CD14-positive monocyte (primary cell): Measurements from ENCODE around the gene PARP16. TPM values are rescaled to one million over a fixed set of nuclear protein-coding genes. Genes with fewer than 3 reads are reported as not detected.

Source experiments
- DNase-seq, 3 donors: peaks; one replicate each; pipeline ENCODE4 v3.0.0-alpha.2; 2011 to 2022
- H2AFZ ChIP-seq: 2 replicates; pipeline ENCODE4 v1.6.0; 2012; ENCODE audit warnings: mild to moderate bottlenecking, low read depth, low read length, inconsistent platforms; ENCODE audit not compliant: insufficient read depth, poor library complexity, severe bottlenecking
- H3K27ac ChIP-seq, 2 donors: 1 replicate in 1 of 2; 2 replicates in 1 of 2; pipeline ENCODE4 v1.5.1; 2012 to 2013; ENCODE audit warnings: low read length in 2 of 2, control low read depth in 1 of 2, inconsistent platforms in 1 of 2, low read depth in 1 of 2, mild to moderate bottlenecking in 1 of 2
- H3K27me3 ChIP-seq, 2 donors: one replicate each; pipeline versions ENCODE4 v1.6.0 to v1.6.1; 2011 to 2013; ENCODE audit warnings: low read length in 2 of 2; ENCODE audit not compliant: control insufficient read depth in 2 of 2, insufficient read depth in 2 of 2
- H3K36me3 ChIP-seq, 2 donors: replicated peaks in 1 of 2; 1 replicate in 1 of 2; 2 replicates in 1 of 2; pipeline versions ENCODE4 v1.5.1 to v1.6.1; 2012 to 2013; ENCODE audit warnings: low read length in 2 of 2, control low read depth in 1 of 2, inconsistent platforms in 1 of 2, mild to moderate bottlenecking in 1 of 2; ENCODE audit not compliant: insufficient read depth in 2 of 2, control insufficient read depth in 1 of 2
- H3K4me1 ChIP-seq, 2 donors: 1 replicate in 1 of 2; 2 replicates in 1 of 2; pipeline versions ENCODE4 v1.5.1 to v1.6.1; 2012 to 2013; ENCODE audit warnings: low read length in 2 of 2, control low read depth in 1 of 2, inconsistent platforms in 1 of 2, mild to moderate bottlenecking in 1 of 2, moderate library complexity in 1 of 2; ENCODE audit not compliant: insufficient read depth in 2 of 2, control insufficient read depth in 1 of 2
- H3K4me2 ChIP-seq: replicated peaks from 2 replicates; pipeline ENCODE3; 2012; ENCODE audit warnings: low read length, moderate library complexity, mild to moderate bottlenecking; ENCODE audit not compliant: poor library complexity, severe bottlenecking; ENCODE audit errors: extremely low read depth
- H3K4me3 ChIP-seq, 3 experiments: fragments of 200-600 bp in 1 of 3; sonication (generic) in 1 of 3; replicated peaks in 1 of 3; 1 replicate in 2 of 3; 2 replicates in 1 of 3; pipeline ENCODE4 v1.5.1; 2011 to 2013; ENCODE audit warnings: low read length in 3 of 3, mild to moderate bottlenecking in 3 of 3, control low read depth in 2 of 3, low read depth in 2 of 3, inconsistent platforms in 1 of 3, moderate library complexity in 1 of 3
- H3K79me2 ChIP-seq: 2 replicates; pipeline ENCODE4 v1.6.0; 2012; ENCODE audit warnings: mild to moderate bottlenecking, control low read depth, inconsistent platforms, low read length, moderate library complexity; ENCODE audit not compliant: insufficient read depth
- H3K9ac ChIP-seq: 2 replicates; pipeline ENCODE4 v1.6.0; 2017; ENCODE audit warnings: low read length, mild to moderate bottlenecking; ENCODE audit not compliant: insufficient read depth, poor library complexity, severe bottlenecking
- H3K9me3 ChIP-seq, 2 donors: replicated peaks in 1 of 2; 1 replicate in 1 of 2; 2 replicates in 1 of 2; pipeline versions ENCODE4 v1.5.1 to v1.6.1; 2012 to 2013; ENCODE audit warnings: low read length in 2 of 2, control low read depth in 1 of 2; ENCODE audit not compliant: control insufficient read depth in 1 of 2, insufficient read depth in 1 of 2
- H4K20me1 ChIP-seq: 2 replicates; pipeline ENCODE4 v1.6.0; 2012; ENCODE audit warnings: mild to moderate bottlenecking, low read length, control low read depth, moderate library complexity; ENCODE audit not compliant: insufficient read depth
- H3K27ac Mint-ChIP-seq, 7 donors: one replicate each; pipeline ENCODE4 v1.8.0; 2020; ENCODE audit warnings: mild to moderate bottlenecking in 7 of 7, mixed read lengths in 7 of 7, moderate library complexity in 6 of 7, inconsistent platforms in 2 of 7
- H3K27me3 Mint-ChIP-seq, 3 donors: one replicate each; pipeline ENCODE4 v1.8.0; 2021 to 2022; ENCODE audit warnings: low read depth in 3 of 3, mild to moderate bottlenecking in 3 of 3, mixed read lengths in 3 of 3, moderate library complexity in 3 of 3, inconsistent platforms in 1 of 3
- H3K36me3 Mint-ChIP-seq, 2 donors: one replicate each; pipeline ENCODE4 v1.8.0; 2020; ENCODE audit warnings: mixed read lengths in 2 of 2, inconsistent platforms in 1 of 2, mild to moderate bottlenecking in 1 of 2
- H3K4me1 Mint-ChIP-seq: one replicate; pipeline ENCODE4 v1.8.0; 2020; ENCODE audit warnings: mild to moderate bottlenecking, mixed read lengths
- H3K4me3 Mint-ChIP-seq, 2 donors: one replicate each; pipeline ENCODE4 v1.8.0; 2020; ENCODE audit warnings: mild to moderate bottlenecking in 2 of 2, mixed read lengths in 2 of 2, moderate library complexity in 1 of 2
- H3K9me3 Mint-ChIP-seq, 7 donors: one replicate each; pipeline ENCODE4 v1.8.0; 2020 to 2022; ENCODE audit warnings: mixed read lengths in 7 of 7, mild to moderate bottlenecking in 6 of 7, moderate library complexity in 6 of 7, inconsistent platforms in 2 of 7
- WGBS: methylation state at CpG from one replicate; pipeline ENCODE4 v1.1.5; 2013; ENCODE audit warnings: missing lambda C conversion rate; ENCODE audit not compliant: insufficient coverage; 5-methylcytosine and 5-hydroxymethylcytosine counted together
- intact Hi-C, 2 donors: fragments of 100-400 bp; cut with micrococcal nuclease; formaldehyde crosslinking; loops; one replicate each; pipeline versions ENCODE4 v1.15.0 to v1.15.1; 2023
- polyA plus RNA-seq, 3 donors: library from polyadenylated mRNA; depleted of rRNA in 1 of 3; unstranded in 2 of 3; stranded (reverse) in 1 of 3; fragments of 300-500 nt in 2 of 3; fragments of >200 nt in 1 of 3; fragmentation: Illumina TruSeq in 2 of 3; gene quantifications; 1 replicate in 2 of 3; 2 replicates in 1 of 3; pipeline ENCODE4 v1.2.3, GENCODE V29; 2012 to 2021
- TF ChIP-seq, protein P1 (sequence below): fragments of 200-600 bp; IDR thresholded peaks from one replicate; pipeline ENCODE4 v1.8.0; 2022; ENCODE audit warnings: antibody characterized with exemption, mild to moderate bottlenecking

Gene PARP16
- polyA plus RNA-seq, 3 donors = 4.8 to 6.9 (median 5.7) TPM

DNA sequence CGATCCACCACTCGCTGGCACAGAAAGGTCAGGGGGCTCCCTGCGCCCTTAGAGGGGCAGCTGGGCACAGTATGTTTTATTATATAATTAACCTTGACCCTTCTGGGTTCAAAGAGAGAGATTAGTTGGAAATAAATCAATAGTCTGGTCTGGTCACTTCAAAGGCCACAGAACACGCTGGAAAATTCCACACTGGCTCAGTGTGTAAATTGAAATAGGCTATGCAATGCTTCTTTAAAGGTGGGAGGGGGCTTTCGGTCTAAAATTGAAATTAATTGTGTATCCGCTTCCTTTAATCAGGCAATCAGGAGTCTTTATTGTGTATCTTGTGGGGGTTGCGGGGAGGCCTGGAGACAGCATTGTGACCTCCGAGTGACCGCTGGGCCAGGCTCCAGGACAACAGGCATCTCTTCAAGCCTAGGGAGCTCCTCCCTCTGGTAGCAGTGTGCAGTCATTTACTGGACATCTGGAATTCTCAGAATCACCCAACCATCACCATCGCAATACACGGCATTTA lies 25.8 kb upstream of the PARP16 start:
- peaks cover 4 to 14% (median 5%) of the 10 kb centered on the region in 3 donors for H3K27me3 Mint-ChIP-seq
- peaks cover 9% of the 10 kb centered on the region for H3K4me1 Mint-ChIP-seq
- H3K4me3 Mint-ChIP-seq = peak overlapping the region in 1 of 2 donors; percentile 42
- H3K9me3 Mint-ChIP-seq = no peaks in the 10 kb centered on the region
- 91% methylated on average over 4 of the region's 11 CpGs for WGBS
- intact Hi-C loops = no loop called here
- no peak overlapping the region for H3K9ac ChIP-seq
- H3K4me3 ChIP-seq = no peak overlapping the region
- H3K79me2 ChIP-seq = no peaks in the 10 kb centered on the region
- H3K27ac Mint-ChIP-seq = peak overlapping the region in 1 of 7 donors; percentile 32
- peaks cover 4 to 8% of the 10 kb centered on the region in 2 donors for H3K4me1 ChIP-seq
- H3K27ac ChIP-seq = no peak overlapping the region
- TF ChIP-seq, protein P1, sequence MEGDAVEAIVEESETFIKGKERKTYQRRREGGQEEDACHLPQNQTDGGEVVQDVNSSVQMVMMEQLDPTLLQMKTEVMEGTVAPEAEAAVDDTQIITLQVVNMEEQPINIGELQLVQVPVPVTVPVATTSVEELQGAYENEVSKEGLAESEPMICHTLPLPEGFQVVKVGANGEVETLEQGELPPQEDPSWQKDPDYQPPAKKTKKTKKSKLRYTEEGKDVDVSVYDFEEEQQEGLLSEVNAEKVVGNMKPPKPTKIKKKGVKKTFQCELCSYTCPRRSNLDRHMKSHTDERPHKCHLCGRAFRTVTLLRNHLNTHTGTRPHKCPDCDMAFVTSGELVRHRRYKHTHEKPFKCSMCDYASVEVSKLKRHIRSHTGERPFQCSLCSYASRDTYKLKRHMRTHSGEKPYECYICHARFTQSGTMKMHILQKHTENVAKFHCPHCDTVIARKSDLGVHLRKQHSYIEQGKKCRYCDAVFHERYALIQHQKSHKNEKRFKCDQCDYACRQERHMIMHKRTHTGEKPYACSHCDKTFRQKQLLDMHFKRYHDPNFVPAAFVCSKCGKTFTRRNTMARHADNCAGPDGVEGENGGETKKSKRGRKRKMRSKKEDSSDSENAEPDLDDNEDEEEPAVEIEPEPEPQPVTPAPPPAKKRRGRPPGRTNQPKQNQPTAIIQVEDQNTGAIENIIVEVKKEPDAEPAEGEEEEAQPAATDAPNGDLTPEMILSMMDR = no peak
- no peak overlapping the region for H2AFZ ChIP-seq
- no peak for DNase-seq
- H3K9me3 ChIP-seq = no peaks in the 10 kb centered on the region
- no peak overlapping the region for H3K4me2 ChIP-seq
- H4K20me1 ChIP-seq = no peaks in the 10 kb centered on the region
- peaks cover 0 to 2% of the 10 kb centered on the region in 2 donors for H3K27me3 ChIP-seq
- no peaks in the 10 kb centered on the region for H3K36me3 Mint-ChIP-seq
- no peaks in the 10 kb centered on the region for H3K36me3 ChIP-seq

DNA sequence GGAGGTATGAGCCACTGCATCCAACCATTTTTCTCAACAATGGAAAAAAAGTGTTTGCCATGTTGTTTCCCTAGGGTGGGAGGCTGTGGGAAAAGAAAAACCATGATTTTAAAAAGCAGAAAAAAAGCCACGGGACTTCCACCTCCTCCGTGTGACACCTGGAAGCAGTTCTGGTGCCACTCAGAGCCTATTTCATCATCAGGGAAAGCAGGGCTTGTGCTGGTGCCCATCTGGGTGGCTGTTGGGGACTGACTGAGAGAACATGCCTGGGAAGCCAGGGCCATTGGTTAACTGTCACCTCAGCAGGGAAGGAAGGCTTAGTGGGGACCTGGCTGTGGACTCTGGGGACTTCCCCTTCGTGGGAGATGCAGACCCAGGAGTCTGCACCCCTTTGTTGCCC lies 25.1 kb upstream of the PARP16 start:
- no peak overlapping the region for H3K9ac ChIP-seq

More for the DNA sequence above, 25.1 kb upstream of the PARP16 start:
- Histone ChIP-seq H3K27ac (no peak overlapping the region), H4K20me1 (no peaks in the 10 kb centered on the region), H3K4me2 (no peak overlapping the region), H3K27me3 (peaks cover 0 to 2% of the 10 kb centered on the region in 2 donors), H3K79me2 (no peaks in the 10 kb centered on the region), H3K4me1 (peaks cover 4 to 8% of the 10 kb centered on the region in 2 donors), H2AFZ (no peak overlapping the region), H3K9me3 (no peaks in the 10 kb centered on the region), H3K4me3 (no peak overlapping the region), H3K36me3 (no peaks in the 10 kb centered on the region)
- Mint-ChIP-seq H3K4me1 (peaks cover 9% of the 10 kb centered on the region), H3K9me3 (no peaks in the 10 kb centered on the region), H3K36me3 (no peaks in the 10 kb centered on the region), H3K27me3 (peaks cover 4 to 14% (median 5%) of the 10 kb centered on the region in 3 donors), H3K27ac (no peak overlapping the region), H3K4me3 (no peak overlapping the region)
- 5% methylated on average over 2 of the region's 3 CpGs for WGBS
- peak in 1 of 3 donors; percentile 14 for DNase-seq
- intact Hi-C loops = no loop called here
- TF ChIP-seq, protein P1 = no peak
